DMS114 treated with DMSO at 0.1 percent for 48 hours (cell line): ENCODE data around the gene ARHGEF11.

Source experiments
- DNase-seq: peaks from one replicate; lab custom pipeline; 2025; ENCODE audit not compliant: unreplicated experiment; lab: John Stamatoyannopoulos, UW

ARHGEF11 gene

DNA sequence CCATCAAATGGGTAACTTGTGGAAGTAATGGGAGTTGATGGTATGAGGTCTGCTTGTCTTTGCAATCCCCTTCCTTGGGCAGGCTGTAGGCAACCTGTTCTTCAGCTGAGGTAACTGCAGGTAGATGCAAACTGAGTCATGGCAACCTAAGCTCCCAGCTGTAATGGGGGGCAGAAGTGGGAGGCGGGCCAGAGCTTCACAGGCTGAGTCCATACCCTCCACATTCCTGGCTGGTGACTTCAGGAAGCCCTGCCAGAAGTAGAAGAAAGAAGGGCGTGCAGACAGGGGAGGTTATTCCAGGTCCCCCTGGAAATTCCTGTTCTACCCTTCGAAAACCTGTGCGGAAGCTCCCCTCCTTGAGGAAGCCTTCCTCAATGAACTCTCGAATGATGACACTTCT is 44.9 kb downstream of the ARHGEF11 start:
- DNase-seq: no peak

DNA sequence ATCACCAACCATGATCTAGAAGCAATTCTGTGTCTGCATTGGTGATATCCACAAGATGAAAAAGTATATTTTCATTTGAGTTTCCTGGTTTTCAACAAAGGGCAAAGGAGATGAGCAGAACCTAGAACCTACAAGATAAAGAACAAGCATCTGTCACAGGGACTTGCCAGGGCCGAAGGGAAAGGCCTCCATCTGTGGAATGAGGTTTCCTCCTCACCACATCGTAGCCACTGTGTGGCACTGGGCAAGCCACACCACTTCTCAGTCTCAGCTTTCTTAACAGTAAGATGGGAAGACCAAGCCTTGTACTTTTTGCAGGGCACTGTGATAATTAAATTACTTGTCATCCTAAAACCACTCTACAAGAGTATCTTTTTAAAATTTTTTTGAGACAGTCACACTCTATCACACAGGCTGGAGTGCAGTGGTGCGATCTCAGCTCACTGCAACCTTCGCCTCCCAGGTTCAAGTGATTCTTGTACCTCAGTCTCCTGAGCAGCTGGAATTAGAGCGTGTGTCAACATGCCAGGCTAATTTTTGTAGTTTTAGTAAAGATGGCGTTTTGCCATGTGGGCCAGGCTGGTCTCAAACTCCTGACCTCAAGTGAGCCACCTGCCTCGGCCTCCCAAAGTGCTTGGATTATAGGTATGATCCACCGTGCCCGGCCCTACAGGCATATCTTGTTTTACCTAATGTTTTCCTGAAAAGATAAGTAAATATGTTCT is 45.8 kb downstream of the ARHGEF11 start:
- DNase-seq: no peak

GRCh38 chr1:156998840-156999500 is 46.6 kb downstream of the ARHGEF11 start:
- no peak for DNase-seq

DNA sequence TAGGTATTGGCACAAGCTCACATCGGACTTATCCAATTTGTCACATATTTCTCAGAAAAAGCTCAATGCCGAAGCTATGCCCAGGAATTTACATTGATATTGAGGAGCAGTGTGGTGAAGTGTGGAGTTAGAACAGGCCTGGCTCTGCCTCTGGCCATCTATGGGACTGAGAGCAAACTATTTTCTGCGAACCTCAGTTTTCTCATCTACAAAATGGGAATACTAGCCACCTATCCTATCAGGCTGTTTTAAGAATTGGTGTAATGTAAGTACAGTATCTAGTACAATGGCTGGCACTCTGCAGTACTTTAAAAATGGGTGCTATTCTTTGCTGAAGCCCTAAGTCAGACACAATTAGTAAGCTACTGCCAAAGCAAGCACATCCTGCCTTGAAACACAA is 47.2 kb downstream of the ARHGEF11 start:
- DNase-seq: no peak

GRCh38 chr1:156995412-156995811 is 50.1 kb downstream of the ARHGEF11 start:
- DNase-seq: no peak

- DNase-seq: no peak
These were observed 51.3 kb downstream of the ARHGEF11 start for GRCh38 chr1:156994277-156994676.

- no peak for DNase-seq
These were observed 52.0 kb downstream of the ARHGEF11 start for GRCh38 chr1:156993426-156994147.

DNA sequence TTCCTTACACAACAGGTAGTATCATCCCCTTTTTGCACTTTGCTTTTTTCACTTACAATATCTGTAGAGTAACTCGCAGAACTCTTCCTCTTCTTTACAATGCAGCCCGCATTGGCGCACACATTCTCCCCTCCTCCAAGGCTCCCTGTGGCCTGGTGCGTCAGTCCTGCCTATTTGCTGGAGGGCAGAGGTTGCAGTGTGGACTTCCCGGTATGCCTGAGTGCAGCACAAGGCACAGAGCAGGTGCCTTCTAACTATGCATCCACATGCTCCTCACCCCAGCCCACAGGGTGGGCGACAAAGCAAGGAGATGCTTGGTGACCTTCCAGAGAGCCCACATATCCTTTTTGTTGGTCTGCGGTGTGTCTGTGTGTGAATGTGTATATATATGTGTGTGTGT is 53.3 kb downstream of the ARHGEF11 start:
- DNase-seq: no peak

- no peak for DNase-seq
These were observed 57.8 kb downstream of the ARHGEF11 start for GRCh38 chr1:156987715-156988114.

GRCh38 chr1:156980551-156980950 is 65.0 kb downstream of the ARHGEF11 start:
- no peak for DNase-seq

DNA sequence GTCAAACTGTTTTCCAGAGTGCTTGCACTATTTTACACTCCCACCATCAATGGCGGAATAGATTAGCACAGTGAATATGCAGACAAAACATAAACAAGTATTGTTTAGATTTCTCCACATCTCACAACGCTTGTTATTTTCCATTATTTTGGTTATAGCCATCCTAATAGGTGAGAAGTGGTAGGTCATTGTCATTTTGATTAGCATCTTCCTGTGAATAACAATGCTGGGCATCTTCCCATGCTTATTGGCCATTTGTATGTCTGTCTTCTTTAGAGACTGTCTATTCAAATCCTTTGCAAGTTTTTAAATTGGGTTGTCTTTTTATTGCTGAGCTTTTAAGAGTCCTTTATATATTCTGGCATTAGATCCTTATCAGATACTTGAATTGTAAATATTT is 70.5 kb downstream of the ARHGEF11 start:
- DNase-seq: no peak

- DNase-seq: no peak
These were observed 72.1 kb downstream of the ARHGEF11 start for GRCh38 chr1:156973417-156973816.

- no peak for DNase-seq
These were observed 75.5 kb downstream of the ARHGEF11 start for GRCh38 chr1:156970017-156970416.

DNA sequence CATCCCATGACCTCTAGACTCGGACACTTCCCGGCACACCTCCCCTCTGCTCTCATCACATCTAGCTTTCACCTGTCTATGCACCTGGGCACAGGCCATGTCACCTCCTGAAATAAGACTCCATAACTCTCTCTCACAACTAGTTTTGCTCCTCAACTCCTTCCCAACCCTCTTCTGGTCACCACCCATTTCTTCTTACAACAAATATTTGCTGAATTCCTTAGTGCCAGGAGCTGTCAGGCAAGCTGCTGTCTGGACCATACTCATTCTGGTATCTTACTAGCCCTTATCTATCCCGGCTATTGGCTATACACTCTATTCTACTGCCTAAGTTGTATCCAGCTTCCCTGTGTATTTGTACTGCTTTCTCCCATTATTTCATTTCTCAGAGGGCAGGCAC is 76.0 kb downstream of the ARHGEF11 start:
- no peak for DNase-seq

DNA sequence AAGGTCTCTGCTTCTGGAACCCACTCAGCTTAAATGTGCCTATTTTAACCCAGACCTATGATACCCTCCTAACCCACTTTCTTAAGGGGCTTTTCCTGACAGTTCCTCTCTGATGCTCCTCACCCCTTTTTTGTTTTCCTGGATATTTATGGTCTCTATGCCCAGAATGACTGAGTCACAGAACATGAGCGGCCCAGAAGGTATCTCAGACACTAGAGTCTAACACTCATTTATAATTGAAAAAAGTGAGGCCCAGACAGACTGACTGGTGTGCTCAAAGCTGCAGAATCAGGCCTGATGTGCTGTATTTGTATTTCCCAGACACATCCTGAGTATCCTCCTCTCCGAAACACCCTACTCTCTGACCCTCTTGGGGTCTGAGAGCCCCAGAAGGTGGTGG is 81.1 kb downstream of the ARHGEF11 start:
- no peak for DNase-seq

GRCh38 chr1:156963621-156964020 is 81.9 kb downstream of the ARHGEF11 start:
- DNase-seq: no peak

GRCh38 chr1:156961709-156962108 is 83.8 kb downstream of the ARHGEF11 start:
- peak; percentile 63 for DNase-seq

- DNase-seq: no peak
These were observed 85.6 kb downstream of the ARHGEF11 start for GRCh38 chr1:156959925-156960324.

DNA sequence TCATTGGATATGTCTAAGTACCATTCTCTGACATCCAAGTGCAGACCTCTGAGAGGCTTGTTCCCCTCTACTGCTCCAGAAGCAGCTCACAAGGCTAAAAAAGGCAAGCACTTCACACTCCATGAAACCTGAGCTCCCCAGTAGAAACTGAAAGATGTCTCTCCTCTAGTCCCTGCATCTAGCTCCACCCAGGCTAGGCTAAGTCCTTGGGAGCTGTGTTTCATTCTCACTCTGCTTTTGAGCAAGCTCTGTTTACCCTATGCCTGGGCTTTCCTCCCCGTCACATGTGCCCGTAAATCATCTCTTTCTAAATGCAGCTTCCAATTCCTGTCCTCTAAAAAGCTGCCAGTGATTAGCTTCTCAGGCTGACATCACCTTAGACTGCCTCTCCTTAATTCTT is 86.1 kb downstream of the ARHGEF11 start:
- DNase-seq: no peak

GRCh38 chr1:156958247-156958714 is 87.3 kb downstream of the ARHGEF11 start:
- DNase-seq: no peak

GRCh38 chr1:156957634-156958033 is 87.9 kb downstream of the ARHGEF11 start:
- no peak for DNase-seq

GRCh38 chr1:156956333-156956732 is 89.2 kb downstream of the ARHGEF11 start:
- DNase-seq: no peak
